ENCODE results near the gene TLCD3B.
"Not testable (repeated sequence)": the region's sequence is repeated elsewhere in the genome, so short reads cannot be mapped to it uniquely, and the experiment has no call there.

- TF ChIP-seq POLR2A, CTCF (IDR thresholded peaks at IDR 0.05): not testable (repeated sequence)
These were observed 18.5 kb downstream of the TLCD3B start for GRCh38 chr16:30012598-30012997.
